ENCODE data around the gene SFTPA1.
"Not testable (repeated sequence)": the region's sequence is repeated elsewhere in the genome, so short reads cannot be mapped to it uniquely, and the experiment has no call there.

Gene SFTPA1

GRCh38 chr10:79610601-79611191 lies at the start of gene SFTPA1:
Gene SFTPA1, plus strand, starts transcription at chr10:79610939. Its CDS starts 887 bp downstream, at chr10:79611826.
- peak; percentile 38 for DNase-seq

- no peak for DNase-seq
These were observed 49.5 kb upstream of the SFTPA1 start for GRCh38 chr10:79561257-79561656.

- DNase-seq = peak; percentile 60
These were observed 48.5 kb upstream of the SFTPA1 start for GRCh38 chr10:79562135-79562756.

- no peak for DNase-seq
These were observed 47.3 kb upstream of the SFTPA1 start for GRCh38 chr10:79563426-79563825.

GRCh38 chr10:79570624-79571023 lies 40.1 kb upstream of the SFTPA1 start:
- DNase-seq = not testable (repeated sequence)

GRCh38 chr10:79579361-79579760 lies 31.4 kb upstream of the SFTPA1 start:
- DNase-seq = no peak

GRCh38 chr10:79581044-79581443 lies 29.7 kb upstream of the SFTPA1 start:
- DNase-seq = no peak

GRCh38 chr10:79582096-79582495 lies 28.6 kb upstream of the SFTPA1 start:
- no peak for DNase-seq

GRCh38 chr10:79582954-79583353 lies 27.8 kb upstream of the SFTPA1 start:
- not testable (repeated sequence) for DNase-seq

- DNase-seq = no peak
These were observed 27.2 kb upstream of the SFTPA1 start for GRCh38 chr10:79583488-79584024.

- DNase-seq = peak; percentile 86
These were observed 24.7 kb upstream of the SFTPA1 start for GRCh38 chr10:79585870-79586527.

GRCh38 chr10:79586933-79587332 lies 23.8 kb upstream of the SFTPA1 start:
- DNase-seq = peak; percentile 28

- DNase-seq = no peak
These were observed 21.9 kb upstream of the SFTPA1 start for GRCh38 chr10:79588800-79589199.

- DNase-seq = no peak
These were observed 17.4 kb upstream of the SFTPA1 start for GRCh38 chr10:79593377-79593776.

- not testable (repeated sequence) for DNase-seq
These were observed 16.2 kb upstream of the SFTPA1 start for GRCh38 chr10:79594565-79594964.

- no peak for DNase-seq
These were observed 15.2 kb upstream of the SFTPA1 start for GRCh38 chr10:79595510-79595909.

GRCh38 chr10:79599644-79600043 lies 11.1 kb upstream of the SFTPA1 start:
- DNase-seq = not testable (repeated sequence)

- no peak for DNase-seq
These were observed 8.8 kb upstream of the SFTPA1 start for GRCh38 chr10:79601939-79602338.

- no peak for DNase-seq
These were observed 7.8 kb upstream of the SFTPA1 start for GRCh38 chr10:79602953-79603352.

GRCh38 chr10:79604294-79604693 lies 6.4 kb upstream of the SFTPA1 start:
- DNase-seq = no peak

- peak; percentile 60 for DNase-seq
These were observed 5.4 kb upstream of the SFTPA1 start for GRCh38 chr10:79605308-79605707.

GRCh38 chr10:79608505-79609375 lies 2.0 kb upstream of the SFTPA1 start:
- DNase-seq = peak; percentile 4

Data from NCI-H510A treated with DMSO at 0.1 percent for 48 hours (cell line).